GM23248 (cell line): ENCODE measurements around the gene GABRA6. TPM values are rescaled to one million over a fixed set of nuclear protein-coding genes. Genes with fewer than 3 reads are reported as not detected.

Experiments used
- DNase-seq: peaks from one replicate; pipeline ENCODE4 v3.0.0-alpha.2; 2015
- H2AFZ ChIP-seq: fragments of 200-600 bp; sonication (generic); 2 replicates; pipeline ENCODE4 v1.6.1; 2016; ENCODE audit warnings: antibody characterized with exemption
- H3F3A ChIP-seq: fragments of 200-600 bp; sonication (generic); 2 replicates; pipeline ENCODE4 v1.6.1; 2016; ENCODE audit warnings: mild to moderate bottlenecking, antibody characterized with exemption, mixed run types; ENCODE audit not compliant: insufficient read depth
- H3K27ac ChIP-seq: fragments of 200-600 bp; sonication (generic); 2 replicates; pipeline ENCODE4 v1.5.1; 2016; ENCODE audit warnings: mild to moderate bottlenecking
- H3K27me3 ChIP-seq: fragments of 200-600 bp; sonication (generic); replicated peaks from 2 replicates; pipeline ENCODE4 v1.6.1; 2016; ENCODE audit warnings: mild to moderate bottlenecking; ENCODE audit not compliant: insufficient read depth
- H3K36me3 ChIP-seq: fragments of 200-600 bp; sonication (generic); 2 replicates; pipeline ENCODE4 v1.6.1; 2016; ENCODE audit warnings: low read depth, mild to moderate bottlenecking
- H3K4me1 ChIP-seq: fragments of 200-600 bp; sonication (generic); 2 replicates; pipeline ENCODE4 v1.6.1; 2016; ENCODE audit warnings: mild to moderate bottlenecking; ENCODE audit not compliant: insufficient read depth
- H3K4me2 ChIP-seq: fragments of 200-600 bp; sonication (generic); one replicate; pipeline ENCODE4 v1.6.1; 2016; ENCODE audit warnings: mild to moderate bottlenecking; ENCODE audit not compliant: unreplicated experiment
- H3K4me3 ChIP-seq: fragments of 200-600 bp; sonication (generic); 2 replicates; pipeline ENCODE4 v1.5.1; 2016; ENCODE audit warnings: mild to moderate bottlenecking
- H3K79me2 ChIP-seq: fragments of 200-600 bp; sonication (generic); 2 replicates; pipeline ENCODE4 v1.6.1; 2016; ENCODE audit warnings: mild to moderate bottlenecking; ENCODE audit not compliant: insufficient read depth
- H3K9ac ChIP-seq: fragments of 200-600 bp; sonication (generic); 2 replicates; pipeline ENCODE4 v1.6.1; 2016; ENCODE audit warnings: mild to moderate bottlenecking
- H3K9me2 ChIP-seq: fragments of 200-600 bp; sonication (generic); 2 replicates; pipeline ENCODE4 v1.6.1; 2016; ENCODE audit warnings: mixed run types, mild to moderate bottlenecking, moderate library complexity; ENCODE audit not compliant: insufficient read depth
- H3K9me3 ChIP-seq: fragments of 200-600 bp; sonication (generic); one replicate; pipeline ENCODE4 v1.6.1; 2017; ENCODE audit warnings: low read depth
- H4K20me1 ChIP-seq: fragments of 200-600 bp; sonication (generic); 2 replicates; pipeline ENCODE4 v1.6.0; 2016; ENCODE audit not compliant: insufficient read depth
- EZH2 ChIP-seq: fragments of 200-600 bp; sonication (generic); IDR thresholded peaks from 2 replicates; pipeline ENCODE4 v1.6.1; 2018; ENCODE audit warnings: antibody characterized with exemption, mild to moderate bottlenecking; ENCODE audit not compliant: insufficient read depth, poor library complexity, severe bottlenecking
- EZH2phosphoT487 ChIP-seq: fragments of 200-600 bp; sonication (generic); IDR thresholded peaks from 2 replicates; pipeline ENCODE4 v1.6.1; 2018; ENCODE audit warnings: antibody characterized with exemption, moderate library complexity, mild to moderate bottlenecking, low read depth; ENCODE audit not compliant: insufficient read depth
- WGBS, 2 experiments: methylation state at CpG; one replicate each; pipeline ENCODE4 v1.1.6; 2015 to 2017; ENCODE audit warnings: low lambda C conversion rate in 2 of 2, low coverage in 1 of 2; ENCODE audit errors: missing lambda C conversion rate in 2 of 2; 5-methylcytosine and 5-hydroxymethylcytosine counted together
- in situ Hi-C: fragments of 300-500 bp; cut with MboI; formaldehyde crosslinking; loops from 2 replicates; pipeline ENCODE4 v1.15.0; 2020
- polyA plus RNA-seq: library from polyadenylated mRNA; unstranded; fragments of >200 nt; fragmentation: Nextera tagmentation; extraction: Ambion mirVana; gene quantifications from 2 replicates; pipeline ENCODE4 v1.2.1, GENCODE V29; 2016
- total RNA-seq: library from RNA; depleted of rRNA; stranded (reverse); fragments of >200 nt; shearing (Covaris generic); gene quantifications from 2 replicates; pipeline ENCODE4 v1.2.3, GENCODE V29; 2014; rRNA removed

Gene GABRA6
- total and polyA plus RNA-seq, 2 experiments from 2014 or later = not detected

DNA sequence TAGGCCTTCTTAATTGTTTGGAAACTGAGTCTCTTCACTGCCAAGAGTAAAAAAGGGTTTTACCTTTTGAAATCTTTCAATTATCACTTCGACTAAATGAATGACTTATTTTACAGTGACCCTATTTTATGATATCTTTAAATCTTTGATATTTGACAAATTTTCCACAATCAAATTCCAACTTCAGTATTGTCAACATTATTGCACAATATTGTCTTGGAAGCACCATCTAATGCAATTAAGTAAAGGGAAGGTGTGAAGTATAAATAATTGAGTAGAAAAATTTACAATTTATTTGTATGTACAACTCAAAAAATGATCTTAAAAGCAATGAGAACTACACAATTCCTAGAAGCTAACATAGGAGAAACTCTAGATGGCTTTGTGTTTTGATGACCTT lies 49.2 kb downstream of the GABRA6 start:
- no peaks in the 10 kb centered on the region for H3F3A ChIP-seq
- H3K9me2 ChIP-seq = no peaks in the 10 kb centered on the region
- H3K79me2 ChIP-seq = no peaks in the 10 kb centered on the region
- H3K4me2 ChIP-seq = no peak overlapping the region
- WGBS, 2 experiments = 2 to 6% methylated on average over 1 of the region's 1 CpG
- no peak for TF ChIP-seq EZH2phosphoT487
- DNase-seq = no peak
- H3K27ac ChIP-seq = no peak overlapping the region
- H3K4me1 ChIP-seq = no peaks in the 10 kb centered on the region
- H4K20me1 ChIP-seq = no peaks in the 10 kb centered on the region
- no peaks in the 10 kb centered on the region for H3K9me3 ChIP-seq
- H3K36me3 ChIP-seq = no peaks in the 10 kb centered on the region
- no peaks in the 10 kb centered on the region for H3K27me3 ChIP-seq
- no peak overlapping the region for H3K4me3 ChIP-seq
- H2AFZ ChIP-seq = no peak overlapping the region
- no peak overlapping the region for H3K9ac ChIP-seq
- in situ Hi-C loops = no loop called here

DNA sequence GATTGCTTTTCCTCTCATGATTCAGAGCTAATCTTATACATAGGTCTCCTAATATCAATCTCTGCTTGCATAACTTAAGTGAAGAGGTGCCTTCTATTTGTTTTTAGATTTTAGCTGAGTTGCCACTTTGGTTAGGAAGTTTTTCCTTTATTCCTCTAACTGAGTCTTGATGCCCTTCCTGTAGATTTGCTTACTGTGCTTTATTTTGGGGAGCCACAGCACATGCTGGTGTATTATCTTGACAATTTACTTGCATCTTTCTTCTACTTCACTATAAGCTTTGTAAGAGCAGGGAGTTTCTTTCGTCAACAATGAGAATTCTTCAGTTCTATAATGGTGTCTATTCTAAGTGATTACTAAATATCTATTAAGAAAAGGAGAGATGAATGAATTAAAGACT lies 54.9 kb downstream of the GABRA6 start:
- no peaks in the 10 kb centered on the region for H3K36me3 ChIP-seq
- H2AFZ ChIP-seq = no peak overlapping the region
- 21 to 42% methylated on average over 1 of the region's 1 CpG for WGBS, 2 experiments
- H3K27ac ChIP-seq = no peak overlapping the region
- no peaks in the 10 kb centered on the region for H3K9me3 ChIP-seq
- H4K20me1 ChIP-seq = no peaks in the 10 kb centered on the region
- no peak for DNase-seq
- no peak overlapping the region for H3K4me3 ChIP-seq
- H3K27me3 ChIP-seq = no peaks in the 10 kb centered on the region
- H3F3A ChIP-seq = no peaks in the 10 kb centered on the region
- no peaks in the 10 kb centered on the region for H3K79me2 ChIP-seq
- no peaks in the 10 kb centered on the region for H3K9me2 ChIP-seq
- in situ Hi-C loops = no loop called here
- no peak for TF ChIP-seq EZH2
- no peak for TF ChIP-seq EZH2phosphoT487
- no peak overlapping the region for H3K4me2 ChIP-seq
- H3K4me1 ChIP-seq = no peaks in the 10 kb centered on the region
- H3K9ac ChIP-seq = no peak overlapping the region

DNA sequence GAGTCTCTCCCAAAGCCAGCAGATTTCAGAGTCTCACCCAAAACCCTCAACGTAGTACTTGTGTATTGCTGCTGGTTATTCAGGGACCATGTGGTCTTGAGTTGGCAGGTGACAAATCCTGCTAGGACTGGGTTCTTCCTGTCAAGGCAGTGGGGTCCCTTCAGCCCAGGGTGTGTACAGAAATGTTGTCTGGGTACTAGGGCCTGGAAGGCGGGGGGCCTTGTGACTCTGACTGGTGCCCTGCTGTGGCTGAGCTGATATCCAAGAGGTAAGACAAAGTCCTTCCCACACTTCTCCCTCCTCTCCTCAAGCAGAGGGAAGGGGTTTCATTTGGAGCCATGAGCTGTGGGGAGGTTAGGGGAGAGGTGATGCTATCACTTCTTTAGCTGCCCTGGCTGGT lies 58.8 kb downstream of the GABRA6 start:
- Histone ChIP-seq H4K20me1 (no peaks in the 10 kb centered on the region), H3K9ac (no peak overlapping the region), H3K9me2 (no peaks in the 10 kb centered on the region), H3K27ac (no peak overlapping the region), H3K4me1 (no peaks in the 10 kb centered on the region), H3K36me3 (no peaks in the 10 kb centered on the region), H3K4me3 (no peak overlapping the region), H3F3A (no peaks in the 10 kb centered on the region), H3K4me2 (no peak overlapping the region), H2AFZ (no peak overlapping the region), H3K9me3 (no peaks in the 10 kb centered on the region), H3K79me2 (no peaks in the 10 kb centered on the region), H3K27me3 (no peaks in the 10 kb centered on the region)
- TF ChIP-seq EZH2phosphoT487 = no peak
- no peak for TF ChIP-seq EZH2
- DNase-seq = no peak
- in situ Hi-C loops = no loop called here
- 9 to 16% methylated on average over 2 of the region's 2 CpGs for whole genome bisulfite sequencing, 2 experiments

DNA sequence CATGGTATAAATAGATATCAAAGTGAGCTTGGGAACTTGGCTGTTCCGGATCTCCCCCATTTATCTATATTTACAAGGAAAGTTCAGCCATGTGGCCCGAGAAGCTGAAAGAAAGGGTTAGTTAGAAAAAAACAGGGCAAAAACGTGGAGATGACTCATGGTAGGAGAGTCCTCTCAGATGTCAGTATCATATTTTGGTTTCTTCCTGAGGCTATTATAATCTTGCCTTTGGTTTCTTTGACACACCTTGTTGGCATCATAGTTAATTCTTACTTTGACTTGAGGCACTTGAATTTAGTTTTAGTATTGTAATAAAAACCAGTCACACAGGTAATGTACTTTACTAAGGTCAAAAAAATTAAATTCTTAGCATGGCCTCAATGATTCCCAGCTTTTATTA lies 59.9 kb downstream of the GABRA6 start:
- in situ Hi-C loops = no loop called here
- Histone ChIP-seq H3K9me3 (no peaks in the 10 kb centered on the region), H3K4me1 (no peaks in the 10 kb centered on the region), H3K27ac (no peak overlapping the region), H3F3A (no peaks in the 10 kb centered on the region), H3K9ac (no peak overlapping the region), H3K27me3 (no peaks in the 10 kb centered on the region), H3K9me2 (no peaks in the 10 kb centered on the region), H3K4me3 (no peak overlapping the region), H3K36me3 (no peaks in the 10 kb centered on the region), H4K20me1 (no peaks in the 10 kb centered on the region), H2AFZ (no peak overlapping the region), H3K79me2 (no peaks in the 10 kb centered on the region), H3K4me2 (no peak overlapping the region)
- no peak for DNase-seq
- WGBS, 2 experiments = 6 to 15% methylated on average over 3 of the region's 3 CpGs
- TF ChIP-seq EZH2phosphoT487 = no peak
- TF ChIP-seq EZH2 = no peak

DNA sequence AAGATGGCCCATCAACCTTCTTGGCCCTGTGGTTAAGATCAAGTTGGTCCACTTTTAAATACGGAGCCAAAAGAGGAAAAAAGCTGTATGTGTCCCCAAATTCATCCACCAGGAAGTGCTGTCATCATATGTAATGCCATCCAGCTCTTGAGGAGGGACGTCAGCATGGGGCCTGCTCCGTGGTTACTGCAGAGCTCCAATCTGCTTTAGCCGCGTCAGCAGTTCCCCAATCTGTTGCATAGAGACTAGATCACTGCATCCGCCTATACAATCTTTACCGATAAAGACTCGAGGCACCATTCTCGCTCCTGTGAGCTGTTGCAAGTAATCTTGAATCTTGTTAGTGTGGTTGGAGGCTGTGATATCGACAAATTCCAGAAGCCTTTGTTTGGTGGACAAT lies 65.7 kb downstream of the GABRA6 start:
- H3K4me1 ChIP-seq = no peaks in the 10 kb centered on the region
- H3K27ac ChIP-seq = no peak overlapping the region
- no peak overlapping the region for H3K4me3 ChIP-seq
- H3K36me3 ChIP-seq = no peaks in the 10 kb centered on the region
- H4K20me1 ChIP-seq = no peaks in the 10 kb centered on the region
- no peak overlapping the region for H3K4me2 ChIP-seq
- H3K9ac ChIP-seq = no peak overlapping the region
- no peak for DNase-seq
- no peaks in the 10 kb centered on the region for H3K9me2 ChIP-seq
- in situ Hi-C loops = no loop called here
- H3F3A ChIP-seq = no peaks in the 10 kb centered on the region
- H2AFZ ChIP-seq = no peak overlapping the region
- H3K27me3 ChIP-seq = no peaks in the 10 kb centered on the region
- H3K79me2 ChIP-seq = no peaks in the 10 kb centered on the region
- H3K9me3 ChIP-seq = no peaks in the 10 kb centered on the region
- no peak for TF ChIP-seq EZH2phosphoT487
- TF ChIP-seq EZH2 = no peak
- 43 to 44% methylated on average over 10 of the region's 10 CpGs for WGBS, 2 experiments

Other genes starting within 250 kb of the GABRA6 start
- not detected in 2 replicates for gene GABRB2, start 139.0 kb upstream of the GABRA6 start, total RNA-seq
- not detected in 2 replicates for gene GABRB2, start 139.0 kb upstream of the GABRA6 start, polyA plus RNA-seq
- not detected in 2 replicates for gene GABRA1, start 162.4 kb downstream of the GABRA6 start, total RNA-seq
- not detected in 2 replicates for gene GABRA1, start 162.4 kb downstream of the GABRA6 start, polyA plus RNA-seq